Measurements from ENCODE around the gene C1QTNF6. TPM values are rescaled to one million over a fixed set of nuclear protein-coding genes. Genes with fewer than 3 reads are reported as not detected.

C1QTNF6 gene
- total and polyA plus RNA-seq, 10 of the 15 experiments (the other 5 are each of a cell fraction or from before 2014, with no cell fraction given), result 0.16 to 4.1 (median 1.3) TPM

- BruUV-seq (replicated peaks), result no TSS peak
- WGBS (ENCODE audit: insufficient coverage, insufficient replicate concordance, low lambda C conversion rate, missing lambda C conversion rate), result 76% methylated on average over 10 of the region's 10 CpGs
- Histone ChIP-seq H3K9me3 (replicated peaks; ENCODE audit: control insufficient read depth, insufficient read depth, low read length) (peaks cover 4% of the 10 kb centered on the region; the same call in 2 of the 3 replicates), H3K79me2 (ENCODE audit: control insufficient read depth, insufficient read depth, low read length) (no peaks in the 10 kb centered on the region), H3K4me2 (ENCODE audit: control insufficient read depth, insufficient read depth) (no peak overlapping the region), H3K36me3 (ENCODE audit: control insufficient read depth in 2 of 2, insufficient read depth in 2 of 2, low read length in 1 of 2) (no peaks in the 10 kb centered on the region), H3K27me3 (replicated peaks in 1 of 2; ENCODE audit: control insufficient read depth in 2 of 2, insufficient read depth in 2 of 2, low read length in 1 of 2) (no peaks in the 10 kb centered on the region; a peak in 2 of 4 replicates), H3K4me1 (ENCODE audit: control insufficient read depth, insufficient read depth, low read length) (peaks cover 4% of the 10 kb centered on the region; the same call in 1 of the 2 replicates), H3K27ac (ENCODE audit: control insufficient read depth, insufficient read depth) (no peak overlapping the region), H3K9ac (ENCODE audit: control insufficient read depth, insufficient read depth, low read length) (no peak overlapping the region), H3K4me3 (no peak overlapping the region), H2AFZ (ENCODE audit: control insufficient read depth, low read depth, low read length) (no peak overlapping the region), H4K20me1 (ENCODE audit: control insufficient read depth, insufficient read depth) (no peaks in the 10 kb centered on the region)
- RAD21 ChIA-PET (ENCODE audit: unreplicated experiment), result no interaction called here
- DNase-seq (ENCODE audit: low read depth, low spot score), result no peak
- intact Hi-C loops (cut with micrococcal nuclease; ENCODE audit: unreplicated experiment), result no loop called here
- CTCF ChIA-PET, result interaction anchor here (0.8 to 1.5 kb wide), 5 partner anchors 12 to 102 kb away, joined by 3 to 4 read pairs (median 3); no protein-coding TSS in a partner anchor
- in situ Hi-C loops (cut with MboI), result no loop called here
- no peak for ATAC-seq
- SMC1A ChIA-PET (ENCODE audit: uncharacterized antibody, unreplicated experiment), result no interaction called here
- POLR2A ChIA-PET, result no interaction called here
- no peak for FAIRE-seq
- TF ChIP-seq SIN3A (IDR thresholded peaks at IDR 0.05; ENCODE audit: low read depth, low read length), result no peak
- TF ChIP-seq FOXK2 (IDR thresholded peaks at IDR 0.05), result no peak
- TF ChIP-seq REST (IDR thresholded peaks at IDR 0.05; ENCODE audit: low read depth, low read length), result no peak
- no peak for TF ChIP-seq BCLAF1 (IDR thresholded peaks at IDR 0.05)
- TF ChIP-seq NBN (IDR thresholded peaks at IDR 0.05), result no peak
- TF ChIP-seq EED (IDR thresholded peaks at IDR 0.05; ENCODE audit: low read depth), result no peak
Measured at GRCh38 chr22:37179126-37179470, 8.9 kb downstream of the C1QTNF6 start.

Data from GM12878 (cell line).